Measurements from ENCODE around the gene PTHLH. TPM values are rescaled to one million over a fixed set of nuclear protein-coding genes. Genes with fewer than 3 reads are reported as not detected.
A peak's percentile ranks its signal among the peaks of the same experiment; 100 is the strongest.

Gene PTHLH
- not detected for total RNA-seq
- not detected for polyA plus RNA-seq
- 0 to 0.09 (median 0) reads per million in 6 experiments for total RNA-seq

- H3K4me3 Mint-ChIP-seq: peak within 1 kb of the TSS in 8 of 10 donors; percentile 19 to 72 (median 46)
- H3K4me1 Mint-ChIP-seq: peaks cover 5 to 27% (median 25%) of the 10 kb centered on the region in 4 donors
- DNase-seq (no peak), ATAC-seq (no peak)
- POLR2A ChIA-PET: no interaction called here
- no peaks in the 10 kb centered on the region for H3K9me3 Mint-ChIP-seq
- peaks cover 0 to 5% (median 0%) of the 10 kb centered on the region in 3 donors for H3K36me3 Mint-ChIP-seq
- H3K27me3 Mint-ChIP-seq: peaks cover 54 to 88% (median 70%) of the 10 kb centered on the region in 5 donors
- H3K27ac Mint-ChIP-seq: no peak within 1 kb of the TSS
Observed at GRCh38 chr12:27972721-27973120, at the start of gene PTHLH. PTHLH (minus strand) TSS chr12:27972733; CDS start chr12:27969494, 3,239 bp downstream.

- Mint-ChIP-seq H3K4me3 (no peak overlapping the region), H3K36me3 (no peaks in the 10 kb centered on the region), H3K27me3 (peaks cover 6 to 31% (median 19%) of the 10 kb centered on the region in 5 donors), H3K4me1 (no peaks in the 10 kb centered on the region), H3K9me3 (peaks cover 0 to 4% (median 0%) of the 10 kb centered on the region in 9 donors), H3K27ac (no peak overlapping the region)
- no peak for ATAC-seq
- DNase-seq: no peak
- POLR2A ChIA-PET: no interaction called here
Observed at GRCh38 chr12:28021704-28022103, 49.2 kb upstream of the PTHLH start.

DNA sequence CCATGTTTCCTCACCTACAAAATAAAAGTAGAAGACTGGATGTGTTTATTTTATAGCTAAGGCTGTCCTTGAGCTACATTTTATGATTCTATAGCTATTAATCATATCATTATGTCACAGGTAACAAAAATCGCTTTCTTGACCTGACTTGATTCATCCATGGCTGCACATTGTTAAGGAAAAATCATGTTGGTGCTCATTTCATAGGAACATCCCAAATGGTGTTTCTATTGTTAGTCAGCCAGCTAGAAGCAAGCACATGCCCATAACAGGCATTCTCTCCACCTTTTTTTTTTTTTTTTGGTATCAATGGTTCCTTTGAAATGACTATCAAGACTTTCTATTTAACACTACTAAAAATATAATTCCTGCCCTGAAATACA lies 45.3 kb upstream of the PTHLH start:
- DNase-seq: no peak
- no peak for ATAC-seq
- peaks cover 0 to 11% (median 0%) of the 10 kb centered on the region in 9 donors for H3K9me3 Mint-ChIP-seq
- no peak overlapping the region for H3K4me3 Mint-ChIP-seq
- H3K27ac Mint-ChIP-seq: no peak overlapping the region
- H3K27me3 Mint-ChIP-seq: peaks cover 1 to 5% (median 5%) of the 10 kb centered on the region in 5 donors
- POLR2A ChIA-PET: no interaction called here
- H3K4me1 Mint-ChIP-seq: no peaks in the 10 kb centered on the region
- H3K36me3 Mint-ChIP-seq: no peaks in the 10 kb centered on the region

- Mint-ChIP-seq H3K4me1 (no peaks in the 10 kb centered on the region), H3K27me3 (peaks cover 0 to 5% (median 3%) of the 10 kb centered on the region in 5 donors), H3K9me3 (peaks cover 0 to 11% (median 0%) of the 10 kb centered on the region in 9 donors), H3K27ac (peak overlapping the region in 1 of 10 donors; percentile 7), H3K36me3 (no peaks in the 10 kb centered on the region), H3K4me3 (no peak overlapping the region)
- POLR2A ChIA-PET: no interaction called here
- no peak for DNase-seq
- no peak for ATAC-seq
Observed at GRCh38 chr12:28017126-28017872, 44.8 kb upstream of the PTHLH start.

DNA sequence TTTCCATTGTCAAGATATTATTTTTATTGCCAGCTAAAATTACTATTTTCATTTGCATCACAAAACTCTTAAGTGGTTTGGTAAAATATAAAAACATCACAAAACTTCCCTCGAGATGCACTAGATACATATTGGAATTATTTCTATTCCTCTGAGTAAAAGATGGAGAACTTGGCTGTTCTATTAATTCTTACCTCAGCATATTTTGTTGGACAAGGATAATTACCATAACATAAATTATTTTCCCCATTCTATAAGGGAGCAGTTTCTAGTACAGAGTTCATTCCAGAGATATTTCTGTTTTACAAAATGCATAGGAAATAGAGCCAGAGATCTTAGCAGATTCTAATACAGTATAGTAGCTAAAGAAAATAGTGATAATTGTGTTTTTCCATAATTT lies 42.6 kb upstream of the PTHLH start:
- peaks cover 0 to 11% (median 0%) of the 10 kb centered on the region in 9 donors for H3K9me3 Mint-ChIP-seq

DNA sequence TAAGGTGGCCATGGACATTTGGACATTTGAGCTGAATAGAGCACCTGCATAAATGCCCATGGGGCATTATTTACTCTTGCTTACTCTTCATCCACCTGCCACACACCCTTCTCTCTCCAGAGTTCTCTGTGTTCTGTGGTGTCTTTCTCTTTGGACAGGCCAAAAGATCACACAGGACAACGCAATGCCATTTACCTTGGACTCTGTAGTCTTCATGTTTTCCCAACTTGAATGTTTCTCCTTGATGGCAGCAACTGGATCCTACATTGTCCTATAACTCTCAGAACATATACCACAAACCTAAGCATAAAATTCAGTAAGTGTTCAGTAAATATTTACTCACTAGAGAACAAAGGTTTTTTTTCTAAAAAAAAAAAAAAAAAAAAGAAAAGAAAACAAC lies 41.7 kb upstream of the PTHLH start:
- Mint-ChIP-seq H3K27me3 (peaks cover 1 to 9% (median 2%) of the 10 kb centered on the region in 5 donors), H3K36me3 (no peaks in the 10 kb centered on the region), H3K27ac (no peak overlapping the region), H3K4me1 (no peaks in the 10 kb centered on the region), H3K9me3 (peaks cover 0 to 11% (median 0%) of the 10 kb centered on the region in 9 donors), H3K4me3 (no peak overlapping the region)
- POLR2A ChIA-PET: no interaction called here
- DNase-seq (no peak), ATAC-seq (no peak)

More for the DNA sequence above, 42.6 kb upstream of the PTHLH start:
- POLR2A ChIA-PET: no interaction called here
- no peaks in the 10 kb centered on the region for H3K4me1 Mint-ChIP-seq
- ATAC-seq: no peak
- no peak overlapping the region for H3K27ac Mint-ChIP-seq
- H3K4me3 Mint-ChIP-seq: no peak overlapping the region
- peaks cover 0 to 7% (median 1%) of the 10 kb centered on the region in 5 donors for H3K27me3 Mint-ChIP-seq
- DNase-seq: no peak
- H3K36me3 Mint-ChIP-seq: no peaks in the 10 kb centered on the region

DNA sequence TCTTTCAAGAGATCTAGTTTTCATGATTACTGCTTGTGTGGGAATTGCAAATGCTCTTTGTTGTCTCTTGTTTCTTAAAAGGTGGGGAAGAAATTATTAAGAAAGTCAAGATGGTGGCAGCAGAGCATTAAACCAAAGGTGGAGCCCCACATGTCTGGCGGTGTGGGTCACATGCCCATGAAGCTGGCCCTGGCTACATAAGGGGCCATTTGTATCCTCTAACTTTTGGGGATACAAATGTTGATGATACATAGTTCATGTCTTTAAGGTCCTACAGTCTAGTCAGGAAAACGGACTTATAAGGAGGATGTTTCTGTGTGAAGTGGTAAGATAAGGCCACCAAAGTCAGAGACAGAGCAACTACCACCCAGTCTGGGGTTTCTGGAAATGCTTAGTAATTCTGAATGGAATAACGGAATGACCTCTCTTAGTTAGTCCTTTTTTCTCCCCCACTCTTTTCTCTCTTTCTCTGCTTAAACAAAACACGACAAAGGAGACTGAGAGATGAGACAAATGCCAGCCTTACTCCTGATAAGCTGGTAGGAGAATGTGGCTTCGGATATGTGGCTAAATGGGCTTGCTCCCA lies 39.9 kb upstream of the PTHLH start:
- peaks cover 0 to 13% (median 9%) of the 10 kb centered on the region in 5 donors for H3K27me3 Mint-ChIP-seq
- H3K4me3 Mint-ChIP-seq: no peak overlapping the region
- DNase-seq: no peak
- no peak overlapping the region for H3K27ac Mint-ChIP-seq
- peaks cover 0 to 11% (median 1%) of the 10 kb centered on the region in 9 donors for H3K9me3 Mint-ChIP-seq
- H3K36me3 Mint-ChIP-seq: peaks cover 0 to 4% (median 0%) of the 10 kb centered on the region in 3 donors
- POLR2A ChIA-PET: no interaction called here
- H3K4me1 Mint-ChIP-seq: no peaks in the 10 kb centered on the region
- no peak for ATAC-seq

- Mint-ChIP-seq H3K4me1 (no peaks in the 10 kb centered on the region), H3K27me3 (peaks cover 0 to 13% (median 5%) of the 10 kb centered on the region in 5 donors), H3K36me3 (peaks cover 0 to 4% (median 0%) of the 10 kb centered on the region in 3 donors), H3K4me3 (no peak overlapping the region), H3K9me3 (peaks cover 0 to 11% (median 1%) of the 10 kb centered on the region in 9 donors), H3K27ac (no peak overlapping the region)
- POLR2A ChIA-PET: no interaction called here
- DNase-seq (no peak), ATAC-seq (no peak)
Observed at GRCh38 chr12:28010036-28010435, 37.5 kb upstream of the PTHLH start.

GRCh38 chr12:27999970-28000369 lies 27.4 kb upstream of the PTHLH start:
- Mint-ChIP-seq H3K4me1 (no peaks in the 10 kb centered on the region), H3K4me3 (no peak overlapping the region), H3K36me3 (no peaks in the 10 kb centered on the region), H3K9me3 (peaks cover 0 to 4% (median 2%) of the 10 kb centered on the region in 9 donors), H3K27ac (no peak overlapping the region), H3K27me3 (peaks cover 0 to 10% (median 4%) of the 10 kb centered on the region in 5 donors)
- DNase-seq: no peak
- ATAC-seq: no peak
- POLR2A ChIA-PET: no interaction called here

DNA sequence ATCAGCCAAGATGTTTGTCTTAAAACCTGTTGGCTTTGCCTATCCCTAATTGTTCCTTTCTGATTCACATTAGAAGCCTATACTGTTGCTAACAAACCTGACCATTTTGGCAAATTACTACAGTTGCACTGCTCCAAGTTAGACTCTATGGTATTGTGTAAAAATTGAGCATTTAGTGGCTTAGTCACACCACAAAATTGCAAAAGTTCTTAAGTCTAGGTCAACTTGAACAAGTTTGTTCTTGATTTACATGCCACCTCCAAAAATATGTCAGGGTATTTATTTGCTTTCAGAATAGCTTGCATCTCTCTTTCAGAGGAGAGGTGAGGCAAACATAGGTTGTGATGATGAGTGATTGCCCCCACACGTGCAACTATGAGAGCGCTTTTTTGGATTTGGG lies 27.0 kb upstream of the PTHLH start:
- H3K27me3 Mint-ChIP-seq: peaks cover 0 to 10% (median 4%) of the 10 kb centered on the region in 5 donors
- H3K9me3 Mint-ChIP-seq: peaks cover 0 to 4% (median 2%) of the 10 kb centered on the region in 9 donors
- no peak overlapping the region for H3K27ac Mint-ChIP-seq
- no peaks in the 10 kb centered on the region for H3K4me1 Mint-ChIP-seq
- POLR2A ChIA-PET: no interaction called here
- ATAC-seq (no peak), DNase-seq (no peak)
- H3K4me3 Mint-ChIP-seq: no peak overlapping the region
- no peaks in the 10 kb centered on the region for H3K36me3 Mint-ChIP-seq

- peaks cover 0 to 10% (median 4%) of the 10 kb centered on the region in 5 donors for H3K27me3 Mint-ChIP-seq
- H3K4me3 Mint-ChIP-seq: no peak overlapping the region
- POLR2A ChIA-PET: no interaction called here
- H3K4me1 Mint-ChIP-seq: no peaks in the 10 kb centered on the region
- ATAC-seq (no peak), DNase-seq (no peak)
- H3K9me3 Mint-ChIP-seq: peaks cover 0 to 4% (median 0%) of the 10 kb centered on the region in 9 donors
- no peaks in the 10 kb centered on the region for H3K36me3 Mint-ChIP-seq
- no peak overlapping the region for H3K27ac Mint-ChIP-seq
Observed at GRCh38 chr12:27998658-27999057, 26.1 kb upstream of the PTHLH start.

- POLR2A ChIA-PET: no interaction called here
- ATAC-seq: no peak
- Mint-ChIP-seq H3K9me3 (peaks cover 0 to 4% (median 0%) of the 10 kb centered on the region in 9 donors), H3K27ac (no peak overlapping the region), H3K27me3 (peaks cover 0 to 10% (median 4%) of the 10 kb centered on the region in 5 donors), H3K4me3 (no peak overlapping the region), H3K4me1 (no peaks in the 10 kb centered on the region), H3K36me3 (no peaks in the 10 kb centered on the region)
- DNase-seq: no peak
Observed at GRCh38 chr12:27998170-27998569, 25.6 kb upstream of the PTHLH start.

GRCh38 chr12:27996761-27997160 lies 24.2 kb upstream of the PTHLH start:
- Mint-ChIP-seq H3K36me3 (no peaks in the 10 kb centered on the region), H3K27me3 (peaks cover 0 to 10% (median 6%) of the 10 kb centered on the region in 5 donors), H3K4me1 (no peaks in the 10 kb centered on the region), H3K27ac (no peak overlapping the region), H3K9me3 (peaks cover 0 to 5% (median 0%) of the 10 kb centered on the region in 9 donors), H3K4me3 (no peak overlapping the region)
- DNase-seq (no peak), ATAC-seq (no peak)
- POLR2A ChIA-PET: no interaction called here
